Activated T-helper 9 cell treated with anti-CD3 and anti-CD28 coated beads, Interleukin-2, amount 50 U/mL, for 16 hours (primary cell): ENCODE results near the gene FECH.
A peak's percentile ranks its signal among the peaks of the same experiment; 100 is the strongest.
"Not testable (repeated sequence)": the region's sequence is repeated elsewhere in the genome, so short reads cannot be mapped to it uniquely, and the experiment has no call there.

ENCODE experiments used
- DNase-seq: peaks from one replicate; pipeline ENCODE4 v3.0.0-alpha.2; 2020; ENCODE audit warnings: low read depth

The FECH gene

DNA sequence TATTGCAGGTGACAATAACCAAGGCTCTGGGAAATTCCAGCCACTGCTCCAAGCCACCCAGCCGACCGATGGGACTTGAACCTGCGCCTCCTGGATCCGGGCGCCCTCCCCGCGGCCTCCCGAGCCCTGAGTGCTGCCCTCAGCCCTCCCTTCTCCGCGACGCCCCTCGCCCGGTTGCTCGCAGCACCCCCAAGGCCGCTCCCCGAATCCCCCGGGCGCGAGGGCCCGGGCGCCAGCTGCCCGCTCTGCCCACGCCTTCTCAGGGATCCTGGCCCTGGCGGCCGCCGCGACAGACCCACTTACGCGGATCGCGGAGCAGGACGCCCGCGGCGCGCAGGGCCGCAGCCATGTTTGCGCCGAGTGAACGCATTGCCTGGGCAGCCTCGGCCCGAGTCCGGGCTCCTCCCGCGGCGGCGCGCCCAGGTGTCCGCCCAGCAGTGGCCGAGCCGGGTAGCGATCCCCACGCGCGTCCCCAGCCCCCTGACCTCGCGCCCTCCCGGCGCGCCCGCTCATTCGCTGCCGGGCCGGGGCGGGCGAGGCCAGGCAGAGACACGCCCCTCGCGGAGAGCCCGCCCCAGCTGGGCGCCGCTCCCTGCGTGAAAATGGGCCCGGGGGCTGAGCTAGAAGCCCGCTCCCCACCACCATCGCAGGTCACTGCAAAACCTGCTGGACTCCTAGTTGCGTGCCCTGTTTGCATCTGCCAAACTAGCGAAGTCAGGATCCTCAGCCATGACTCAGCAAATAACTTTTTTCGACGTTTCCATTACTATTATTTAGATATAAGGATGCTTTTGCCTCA lies at the start of gene FECH:
Gene FECH, minus strand, starts transcription at position 452 of the 799 bp plus-strand sequence. Its CDS starts 82 bp downstream, at position 370.
- DNase-seq, result peak; percentile 56

- DNase-seq, result no peak
These were observed 48.7 kb upstream of the FECH start for GRCh38 chr18:57635003-57635822.

- no peak for DNase-seq
These were observed 45.2 kb upstream of the FECH start for GRCh38 chr18:57631697-57632096.

GRCh38 chr18:57630754-57631595 lies 44.5 kb upstream of the FECH start:
- DNase-seq, result no peak

- peak; percentile 90 for DNase-seq
These were observed 43.7 kb upstream of the FECH start for GRCh38 chr18:57630002-57630753.

- no peak for DNase-seq
These were observed 42.9 kb upstream of the FECH start for GRCh38 chr18:57629422-57629821.

DNA sequence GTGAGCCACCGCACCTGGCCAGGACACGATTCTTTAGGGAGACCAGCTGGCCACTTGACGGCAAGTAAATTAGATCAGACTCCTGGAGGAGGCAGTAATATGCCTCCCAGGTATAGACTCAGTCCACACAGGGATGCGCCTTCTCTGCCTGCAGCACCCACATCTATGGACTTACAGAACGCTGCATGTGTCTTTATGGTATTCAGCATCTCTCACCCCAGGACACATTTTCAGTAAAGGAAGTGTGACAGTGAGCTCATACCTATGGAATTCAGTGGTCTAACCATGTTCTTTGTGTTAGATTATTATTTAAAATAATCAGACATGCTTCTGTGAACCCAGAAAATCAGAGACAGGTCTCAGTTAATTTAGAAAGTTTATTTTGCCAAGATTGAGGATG lies 41.0 kb upstream of the FECH start:
- no peak for DNase-seq

GRCh38 chr18:57624988-57625387 lies 38.5 kb upstream of the FECH start:
- no peak for DNase-seq

GRCh38 chr18:57621246-57621604 lies 34.7 kb upstream of the FECH start:
- DNase-seq, result no peak

DNA sequence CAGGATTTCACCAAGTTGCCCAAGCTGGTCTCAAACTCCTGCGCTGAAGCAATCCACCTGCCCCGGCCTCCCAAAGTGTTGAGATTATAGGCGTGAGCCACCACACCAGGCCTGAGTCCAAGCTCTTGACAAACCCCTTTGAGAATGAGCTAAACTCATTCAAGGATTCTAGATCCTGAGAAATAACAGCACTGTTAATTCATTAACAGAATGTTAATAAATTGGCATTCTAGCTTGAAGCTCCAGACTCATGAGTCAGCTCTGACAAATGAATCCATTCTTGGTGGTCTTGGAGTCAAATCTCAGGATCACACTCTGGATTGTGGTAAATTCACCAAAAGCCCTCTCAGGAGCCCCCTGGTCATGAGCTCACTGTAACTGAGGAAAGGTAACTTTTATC lies 33.4 kb upstream of the FECH start:
- no peak for DNase-seq

- no peak for DNase-seq
These were observed 32.4 kb upstream of the FECH start for GRCh38 chr18:57618910-57619309.

- no peak for DNase-seq
These were observed 17.4 kb upstream of the FECH start for GRCh38 chr18:57603871-57604270.

- DNase-seq, result no peak
These were observed 8.8 kb upstream of the FECH start for GRCh38 chr18:57595347-57595746.

- DNase-seq, result not testable (repeated sequence)
These were observed 6.2 kb upstream of the FECH start for GRCh38 chr18:57592716-57593115.

DNA sequence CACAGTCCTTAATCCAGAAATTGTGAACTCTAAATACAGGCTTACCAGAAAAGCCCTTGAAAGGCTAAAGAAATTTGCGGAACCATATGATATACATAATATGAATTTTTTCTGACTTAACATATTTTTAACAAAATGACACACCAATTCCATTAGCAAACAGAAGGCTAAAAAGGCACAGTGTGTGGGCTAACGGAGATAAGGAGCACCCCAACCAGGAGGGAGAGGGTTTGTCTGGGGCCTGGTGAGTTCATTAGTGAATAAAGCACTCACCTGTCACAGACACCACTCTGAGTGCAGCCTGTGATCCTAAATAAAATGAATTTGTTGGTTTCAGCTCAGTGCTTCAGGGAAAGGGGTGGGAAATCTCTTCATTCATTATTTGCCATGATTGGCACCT lies 2.7 kb upstream of the FECH start:
- no peak for DNase-seq

DNA sequence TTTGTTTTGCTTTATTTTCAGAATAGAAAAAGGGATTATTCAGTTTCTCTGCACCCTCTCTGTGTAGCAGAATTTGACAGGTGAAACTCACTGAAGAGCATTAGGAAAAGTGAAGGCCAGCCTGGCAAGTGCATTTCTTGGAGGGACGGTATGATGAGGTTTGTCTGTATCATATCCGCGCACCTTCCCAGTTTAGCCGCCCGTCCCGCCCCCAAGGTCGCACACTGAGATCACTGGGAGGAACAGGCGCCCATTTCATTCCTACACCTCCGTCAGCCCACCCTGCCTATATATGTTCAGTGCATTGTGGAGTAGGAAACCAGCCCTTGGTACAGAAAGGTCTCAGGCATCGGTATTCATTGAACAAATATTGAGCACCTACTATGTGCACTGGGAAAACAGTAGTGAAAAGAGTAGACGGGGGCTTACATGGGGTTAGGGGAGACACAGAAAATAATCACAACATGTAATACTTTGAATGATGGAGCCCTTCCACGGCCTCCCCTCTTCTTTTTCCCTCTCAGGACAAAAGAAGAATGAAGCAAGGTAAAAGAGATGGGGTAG lies 678 bp upstream of the FECH start:
- DNase-seq, result no peak

DNA sequence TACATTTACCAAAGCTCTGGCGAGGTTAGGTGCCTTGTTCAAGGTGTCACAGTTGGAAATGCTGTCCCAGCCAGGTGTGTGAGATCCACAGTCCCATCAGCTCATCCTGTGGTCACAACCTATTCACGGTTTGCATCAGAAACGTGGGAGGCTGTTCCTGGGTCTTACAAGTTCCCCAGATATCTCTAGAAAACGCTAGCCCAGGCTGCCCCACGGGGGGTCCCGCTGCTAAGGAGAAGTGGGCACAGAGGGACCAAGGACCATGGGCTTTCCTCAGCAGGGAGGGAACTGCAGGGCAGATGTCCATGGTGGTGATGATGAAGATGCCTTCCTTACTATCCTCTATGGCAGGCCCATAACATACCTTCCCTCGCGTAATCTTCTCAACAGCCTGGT lies 649 bp downstream of the FECH start:
- no peak for DNase-seq

DNA sequence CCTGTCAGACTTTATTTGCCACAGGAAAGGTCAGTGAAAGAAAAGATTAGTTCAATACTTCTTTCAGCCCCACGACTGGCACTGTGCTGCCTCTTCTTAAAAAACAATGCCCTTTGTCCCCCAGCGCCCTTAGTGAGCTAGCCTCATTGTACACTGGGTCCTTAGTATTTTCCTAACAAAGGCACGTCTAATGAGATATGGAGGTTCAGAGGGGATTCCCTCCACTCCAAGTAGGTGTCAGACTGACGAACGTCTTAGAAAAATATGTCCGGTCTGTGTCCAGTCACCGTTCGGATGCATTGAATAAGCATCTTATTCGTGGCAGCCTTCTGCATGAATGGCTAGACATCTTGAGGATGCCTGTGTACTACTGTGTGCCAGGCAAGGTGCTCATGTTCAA lies 1.1 kb downstream of the FECH start:
- no peak for DNase-seq

- no peak for DNase-seq
These were observed 2.1 kb downstream of the FECH start for GRCh38 chr18:57584444-57584843.

GRCh38 chr18:57583297-57583835 lies 3.1 kb downstream of the FECH start:
- DNase-seq, result no peak

DNA sequence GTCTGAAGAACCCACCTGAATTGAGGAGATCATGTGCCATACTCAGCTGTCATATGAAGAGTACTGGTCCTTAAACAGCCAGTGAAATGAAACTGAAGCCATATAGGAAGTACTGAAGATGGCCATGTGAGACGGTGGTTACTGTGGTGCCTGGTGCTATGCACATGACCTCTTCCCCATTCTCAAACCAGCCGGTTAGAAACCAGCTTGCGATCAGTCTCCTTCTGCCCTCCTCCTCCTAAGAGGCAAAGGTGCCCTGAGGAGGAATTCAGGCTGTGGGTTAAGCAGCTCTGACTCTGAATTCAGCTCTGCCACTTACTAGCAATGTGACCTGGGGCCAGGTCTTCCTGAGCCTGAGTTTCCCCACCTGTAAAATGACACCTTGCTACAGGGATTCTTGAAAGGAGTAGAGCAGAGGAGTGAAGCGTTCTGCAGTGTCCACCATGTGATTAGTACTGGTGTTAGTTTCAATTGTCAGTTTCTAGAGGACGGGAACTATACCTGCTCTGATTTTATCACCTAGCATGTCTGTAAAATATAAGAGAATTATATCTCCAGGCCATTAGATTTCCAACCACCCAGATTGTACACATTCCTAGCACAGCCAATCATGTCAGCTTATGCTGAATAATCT lies 5.1 kb downstream of the FECH start:
- no peak for DNase-seq
